ENCODE results near the gene EIF4G1. TPM values are rescaled to one million over a fixed set of nuclear protein-coding genes. Genes with fewer than 3 reads are reported as not detected.

EIF4G1 gene
- 198 and 261 TPM in 2 replicates for total RNA-seq

DNA sequence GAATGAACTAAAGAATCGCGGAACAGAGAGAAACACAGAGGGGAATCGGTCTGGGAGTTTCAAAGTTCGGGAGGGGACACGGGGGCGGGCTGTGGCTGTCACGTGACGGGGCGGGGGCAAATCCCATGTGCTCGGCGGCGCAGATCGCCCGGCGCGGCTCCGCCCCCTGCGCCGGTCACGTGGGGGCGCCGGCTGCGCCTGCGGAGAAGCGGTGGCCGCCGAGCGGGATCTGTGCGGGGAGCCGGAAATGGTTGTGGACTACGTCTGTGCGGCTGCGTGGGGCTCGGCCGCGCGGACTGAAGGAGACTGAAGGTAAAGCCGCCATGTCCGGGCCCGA lies at the start of gene EIF4G1:
EIF4G1 (plus strand) TSS at position 244 of the 337 bp plus-strand sequence. CDS start 1,191 bp downstream, outside the sequence.

GRCh38 chr3:184275961-184276910 lies 38.2 kb upstream of the EIF4G1 start, which contains the start of gene ECE2:
ECE2 (plus strand) TSS chr3:184276022; CDS start chr3:184276154, 132 bp downstream.

GRCh38 chr3:184298759-184299487 lies 15.5 kb upstream of the EIF4G1 start, which contains the start of gene PSMD2:
PSMD2 (plus strand) TSS chr3:184299241; CDS start chr3:184299267, 26 bp downstream.

DNA sequence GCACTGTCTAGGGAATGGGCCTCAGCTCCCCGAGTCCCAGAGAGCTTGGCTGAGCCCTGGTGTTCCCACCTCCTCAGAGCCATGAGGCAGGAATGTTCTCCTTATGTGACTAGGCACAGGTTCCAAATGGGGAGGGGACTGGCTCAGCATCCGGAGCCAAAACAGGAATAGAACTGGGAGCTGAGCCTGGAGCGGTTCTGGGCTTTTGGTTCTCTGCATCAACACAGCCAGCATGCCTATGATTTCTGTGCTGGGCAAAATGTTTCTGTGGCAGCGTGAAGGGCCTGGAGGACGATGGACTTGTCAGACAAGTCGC lies 23.0 kb downstream of the EIF4G1 start, which contains the start of gene FAM131A:
FAM131A (plus strand) TSS at position 202 of the 316 bp plus-strand sequence; CDS start at position 233, 31 bp downstream.

DNA sequence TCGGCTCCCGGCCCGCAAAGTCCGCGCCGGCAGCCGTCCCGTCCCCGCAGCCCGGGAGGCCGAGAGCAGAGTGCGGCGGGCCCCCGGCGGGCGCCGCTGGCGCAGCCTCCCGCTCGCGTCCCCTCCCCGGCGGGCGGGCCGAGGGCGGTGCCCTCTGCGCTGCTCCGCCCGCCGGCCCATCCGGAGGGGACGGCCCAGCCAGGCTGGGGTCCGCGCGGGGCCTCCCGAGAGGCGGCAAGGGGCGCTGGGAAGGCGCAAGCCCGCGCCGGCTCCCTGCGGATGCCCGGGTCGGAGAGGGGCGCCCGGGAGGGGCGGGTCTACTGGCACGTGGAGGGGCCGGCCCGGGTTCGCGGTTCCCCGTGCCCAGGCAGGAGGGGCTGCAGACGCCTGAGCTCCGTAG lies 47.1 kb downstream of the EIF4G1 start, which contains the start of the genes CLCN2 and POLR2H:
CLCN2 (minus strand) TSS at position 74 of the 400 bp plus-strand sequence. CDS start 126 bp downstream, outside the sequence.
POLR2H (plus strand) TSS at position 179 of the 400 bp plus-strand sequence. CDS start 1,783 bp downstream, outside the sequence.

DNA sequence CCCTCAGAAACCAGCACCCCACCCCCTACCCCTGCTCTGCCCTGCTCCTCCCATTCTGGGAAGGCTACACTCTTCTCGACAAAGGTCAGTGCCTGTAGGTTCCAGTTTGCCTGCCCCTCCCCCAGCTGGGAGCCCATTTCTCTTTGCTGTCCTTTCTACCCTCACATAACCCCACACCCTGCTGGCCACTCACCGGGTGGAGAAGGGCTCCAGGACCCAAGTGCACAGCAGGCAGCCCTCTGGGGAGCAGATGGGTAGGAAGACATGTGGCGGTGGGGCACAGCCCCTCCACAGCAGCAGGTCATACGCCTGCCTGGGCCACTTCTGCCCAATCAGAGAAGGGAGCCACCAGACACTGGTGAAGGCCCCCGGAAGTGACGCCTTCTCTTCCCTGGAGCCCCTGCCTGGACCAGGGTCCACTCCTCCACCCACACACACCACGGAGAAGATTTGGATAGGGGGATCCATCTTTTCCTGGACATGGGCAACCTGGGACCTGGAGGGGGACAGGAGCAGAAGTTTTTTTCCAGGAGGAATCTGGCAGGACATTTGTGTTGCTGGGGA lies 63.6 kb downstream of the EIF4G1 start, which contains the start of gene THPO:
THPO (minus strand) TSS at position 326 of the 564 bp plus-strand sequence. CDS start 1,948 bp downstream, outside the sequence.

GRCh38 chr3:184379358-184380184 lies 65.2 kb downstream of the EIF4G1 start, which contains the start of gene CHRD:
CHRD (plus strand) TSS chr3:184380054; CDS start chr3:184380319, 265 bp downstream.

Other genes starting within 250 kb of the EIF4G1 start
- not detected in 2 replicates for gene HTR3E, start 217.5 kb upstream of the EIF4G1 start, total RNA-seq
- gene EIF2B5, start 179.2 kb upstream of the EIF4G1 start, total RNA-seq, result 27.3 and 29.0 TPM in 2 replicates
- gene DVL3, start 159.2 kb upstream of the EIF4G1 start, total RNA-seq, result 26.2 and 44.7 TPM in 2 replicates
- 773 and 801 TPM in 2 replicates for gene AP2M1, start 139.8 kb upstream of the EIF4G1 start, total RNA-seq
- gene ABCF3, start 128.4 kb upstream of the EIF4G1 start, total RNA-seq, result 44.7 and 64.9 TPM in 2 replicates
- not detected in 2 replicates for gene VWA5B2, start 85.0 kb upstream of the EIF4G1 start, total RNA-seq
- 23.5 and 25.0 TPM in 2 replicates for gene ALG3, start 65.6 kb upstream of the EIF4G1 start, total RNA-seq
- gene EEF1AKMT4, start 64.9 kb upstream of the EIF4G1 start, total RNA-seq, result 3.4 and 4.8 TPM in 2 replicates
- 0.09 and 0.14 TPM in 2 replicates for gene CAMK2N2, start 53.1 kb upstream of the EIF4G1 start, total RNA-seq
- not detected in 2 replicates for gene ECE2, start 38.6 kb upstream of the EIF4G1 start, total RNA-seq
- 391 and 419 TPM in 2 replicates for gene PSMD2, start 15.4 kb upstream of the EIF4G1 start, total RNA-seq
- gene FAM131A, start 23.0 kb downstream of the EIF4G1 start, total RNA-seq, result 10.5 and 18.1 TPM in 2 replicates
- gene CLCN2, start 47.0 kb downstream of the EIF4G1 start, total RNA-seq, result 3.0 and 3.3 TPM in 2 replicates
- gene POLR2H, start 47.1 kb downstream of the EIF4G1 start, total RNA-seq, result 63.6 and 81.2 TPM in 2 replicates
- gene THPO, start 63.6 kb downstream of the EIF4G1 start, total RNA-seq, result 0.14 and 0.18 TPM in 2 replicates
- 1.4 and 1.9 TPM in 2 replicates for gene CHRD, start 65.4 kb downstream of the EIF4G1 start, total RNA-seq
- 3.7 and 7.0 TPM in 2 replicates for gene EPHB3, start 247.2 kb downstream of the EIF4G1 start, total RNA-seq

Measured in smooth muscle cell of bladder (primary cell).